Type B pancreatic cell (in vitro differentiated cells): ENCODE measurements around the gene TXNRD1. TPM values are rescaled to one million over a fixed set of nuclear protein-coding genes. Genes with fewer than 3 reads are reported as not detected.

Source experiments
- DNase-seq: peaks from one replicate; pipeline ENCODE4 v3.0.0; 2021; ENCODE audit warnings: mixed read lengths; ENCODE audit not compliant: unreplicated experiment; ENCODE audit errors: extremely low spot score
- H3K27ac Mint-ChIP-seq: 2 replicates; pipeline ENCODE4 v1.8.0; 2021; ENCODE audit warnings: mild to moderate bottlenecking, mixed read lengths
- H3K27me3 Mint-ChIP-seq: 2 replicates; pipeline ENCODE4 v1.8.0; 2021; ENCODE audit warnings: mixed read lengths
- H3K36me3 Mint-ChIP-seq: 2 replicates; pipeline ENCODE4 v1.8.0; 2021; ENCODE audit warnings: mixed read lengths
- H3K4me1 Mint-ChIP-seq: one replicate; pipeline ENCODE4 v1.8.0; 2021; ENCODE audit warnings: mixed read lengths; ENCODE audit not compliant: unreplicated experiment
- H3K4me3 Mint-ChIP-seq: 2 replicates; pipeline ENCODE4 v1.8.0; 2021; ENCODE audit warnings: mild to moderate bottlenecking, mixed read lengths
- H3K9me3 Mint-ChIP-seq: 2 replicates; pipeline ENCODE4 v1.8.0; 2021; ENCODE audit warnings: mixed read lengths
- total RNA-seq: library from RNA; stranded (reverse); gene quantifications from 2 replicates; pipeline ENCODE4 v1.2.1, GENCODE V29; 2021; ENCODE audit warnings: low replicate concordance
- TF ChIP-seq, protein P1 (sequence below): fragments of 200-600 bp; sonication (generic); conservative IDR thresholded peaks from 2 replicates; pipeline ENCODE4 v1.5.0; 2021; ENCODE audit warnings: antibody characterized with exemption, mild to moderate bottlenecking

Gene TXNRD1
- total RNA-seq, 1 donor from 2014 or later, result 94.7 TPM

DNA sequence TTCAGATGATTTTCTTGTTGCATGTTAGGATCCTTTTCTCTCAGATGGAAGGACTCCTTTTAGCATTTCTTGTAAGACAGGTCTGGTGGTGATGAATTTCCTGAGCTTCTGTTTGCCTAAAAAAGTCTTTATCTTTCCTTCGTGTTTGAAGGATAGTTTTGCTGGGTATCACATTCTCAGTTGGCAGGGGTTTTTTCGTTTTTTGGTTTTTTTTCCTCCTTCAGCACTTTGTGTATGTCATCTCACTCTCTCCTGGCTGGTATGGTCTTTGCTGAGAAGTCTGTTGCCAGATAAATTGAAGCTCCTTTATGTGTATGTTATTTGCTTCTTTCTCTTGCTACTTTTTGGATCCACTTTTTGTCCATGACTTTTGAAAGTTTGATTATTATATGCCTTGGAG lies 15.6 kb upstream of the TXNRD1 start:
- TF ChIP-seq, protein P1, sequence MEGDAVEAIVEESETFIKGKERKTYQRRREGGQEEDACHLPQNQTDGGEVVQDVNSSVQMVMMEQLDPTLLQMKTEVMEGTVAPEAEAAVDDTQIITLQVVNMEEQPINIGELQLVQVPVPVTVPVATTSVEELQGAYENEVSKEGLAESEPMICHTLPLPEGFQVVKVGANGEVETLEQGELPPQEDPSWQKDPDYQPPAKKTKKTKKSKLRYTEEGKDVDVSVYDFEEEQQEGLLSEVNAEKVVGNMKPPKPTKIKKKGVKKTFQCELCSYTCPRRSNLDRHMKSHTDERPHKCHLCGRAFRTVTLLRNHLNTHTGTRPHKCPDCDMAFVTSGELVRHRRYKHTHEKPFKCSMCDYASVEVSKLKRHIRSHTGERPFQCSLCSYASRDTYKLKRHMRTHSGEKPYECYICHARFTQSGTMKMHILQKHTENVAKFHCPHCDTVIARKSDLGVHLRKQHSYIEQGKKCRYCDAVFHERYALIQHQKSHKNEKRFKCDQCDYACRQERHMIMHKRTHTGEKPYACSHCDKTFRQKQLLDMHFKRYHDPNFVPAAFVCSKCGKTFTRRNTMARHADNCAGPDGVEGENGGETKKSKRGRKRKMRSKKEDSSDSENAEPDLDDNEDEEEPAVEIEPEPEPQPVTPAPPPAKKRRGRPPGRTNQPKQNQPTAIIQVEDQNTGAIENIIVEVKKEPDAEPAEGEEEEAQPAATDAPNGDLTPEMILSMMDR, result no peak
- Mint-ChIP-seq H3K27me3 (peaks cover 9% of the 10 kb centered on the region), H3K9me3 (peaks cover 11% of the 10 kb centered on the region), H3K27ac (no peak overlapping the region), H3K36me3 (peaks cover 4% of the 10 kb centered on the region), H3K4me1 (no peaks in the 10 kb centered on the region), H3K4me3 (no peak overlapping the region)
- DNase-seq, result no peak

DNA sequence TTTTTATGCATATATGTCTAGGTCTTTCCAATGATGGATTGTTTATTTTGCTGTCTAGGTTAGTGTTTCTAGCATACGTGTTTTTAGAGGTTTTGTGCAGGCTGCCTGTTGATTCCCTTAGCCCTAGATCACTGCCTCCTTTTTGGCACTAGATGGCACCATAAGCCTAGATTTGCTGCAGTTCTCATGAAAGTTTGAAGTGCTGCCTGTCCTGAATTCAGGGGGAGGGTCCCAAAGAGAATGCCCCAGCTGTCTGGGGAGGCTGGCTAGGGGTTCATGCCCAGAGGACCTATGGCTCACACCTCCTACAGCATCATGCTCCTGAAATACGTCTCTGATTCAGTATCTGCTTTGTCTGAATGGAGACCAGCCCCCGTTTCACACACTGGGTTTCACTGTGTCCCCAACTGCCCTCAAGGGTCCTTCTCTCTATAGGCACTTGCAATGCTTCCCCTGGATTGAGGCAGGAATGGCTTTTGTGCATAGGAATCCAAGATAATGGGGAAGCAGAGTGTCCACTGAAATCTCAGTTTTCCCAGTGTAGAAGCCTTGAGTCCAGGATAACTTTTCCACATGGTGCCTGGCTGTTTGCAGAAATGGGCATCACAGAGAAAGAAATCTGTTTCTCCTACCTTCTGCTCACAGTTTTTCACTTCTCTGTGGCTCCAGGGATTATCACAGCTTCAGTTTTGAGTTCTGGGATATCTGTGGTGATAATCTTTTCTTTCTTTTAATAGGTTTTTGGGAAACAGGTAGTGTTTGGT lies 14.2 kb upstream of the TXNRD1 start:
- no peak for DNase-seq

DNA sequence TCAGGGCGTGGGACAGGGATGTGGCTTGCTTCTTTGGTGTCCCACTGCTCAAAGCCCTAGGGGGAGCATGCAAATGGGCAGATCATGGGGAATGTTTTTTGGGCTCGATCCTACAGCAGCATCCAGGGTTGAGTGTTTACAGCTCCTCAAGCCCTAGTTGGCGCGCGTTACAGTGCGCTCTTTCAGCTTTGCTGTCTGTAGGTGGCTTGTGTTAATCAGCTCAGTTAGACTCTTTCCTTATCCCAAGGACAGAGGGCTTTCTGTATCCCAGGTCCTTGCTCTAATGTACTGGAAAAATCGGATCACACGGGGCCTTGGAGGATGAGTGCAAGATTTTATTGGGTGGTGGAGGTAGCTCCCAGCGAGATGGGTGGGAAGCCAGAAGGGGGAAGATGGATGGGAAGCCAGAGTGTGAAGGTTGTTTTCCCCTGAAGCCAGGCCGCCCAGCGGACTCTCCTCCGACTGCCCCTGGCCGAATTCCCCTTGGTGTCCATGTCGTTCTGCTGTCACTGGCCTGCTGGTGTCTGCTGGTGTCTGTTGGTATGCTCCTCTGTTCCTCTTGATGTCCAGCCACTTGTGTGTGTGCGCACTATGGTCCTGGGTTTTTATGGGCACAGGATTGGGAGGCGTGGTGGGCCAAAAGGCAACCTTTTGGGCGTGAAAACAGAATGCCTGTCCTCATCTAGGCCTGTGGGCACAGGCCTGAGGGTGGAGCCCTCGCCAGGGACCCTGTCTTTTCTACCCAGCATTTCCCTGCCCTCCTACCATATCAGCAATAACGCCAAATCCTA lies 10.7 kb upstream of the TXNRD1 start:
- Mint-ChIP-seq H3K36me3 (peaks cover 4% of the 10 kb centered on the region), H3K4me1 (no peaks in the 10 kb centered on the region), H3K4me3 (no peak overlapping the region), H3K27me3 (peaks cover 3% of the 10 kb centered on the region), H3K27ac (no peak overlapping the region), H3K9me3 (peaks cover 11% of the 10 kb centered on the region)
- peak; percentile 53 for DNase-seq
- TF ChIP-seq, protein P1, result no peak

More for the DNA sequence above, 14.2 kb upstream of the TXNRD1 start:
- TF ChIP-seq, protein P1, result peak; percentile 90
- no peaks in the 10 kb centered on the region for H3K4me1 Mint-ChIP-seq
- peaks cover 3% of the 10 kb centered on the region for H3K27me3 Mint-ChIP-seq
- H3K27ac Mint-ChIP-seq, result no peak overlapping the region
- H3K4me3 Mint-ChIP-seq, result no peak overlapping the region
- peaks cover 11% of the 10 kb centered on the region for H3K9me3 Mint-ChIP-seq
- peaks cover 4% of the 10 kb centered on the region for H3K36me3 Mint-ChIP-seq

DNA sequence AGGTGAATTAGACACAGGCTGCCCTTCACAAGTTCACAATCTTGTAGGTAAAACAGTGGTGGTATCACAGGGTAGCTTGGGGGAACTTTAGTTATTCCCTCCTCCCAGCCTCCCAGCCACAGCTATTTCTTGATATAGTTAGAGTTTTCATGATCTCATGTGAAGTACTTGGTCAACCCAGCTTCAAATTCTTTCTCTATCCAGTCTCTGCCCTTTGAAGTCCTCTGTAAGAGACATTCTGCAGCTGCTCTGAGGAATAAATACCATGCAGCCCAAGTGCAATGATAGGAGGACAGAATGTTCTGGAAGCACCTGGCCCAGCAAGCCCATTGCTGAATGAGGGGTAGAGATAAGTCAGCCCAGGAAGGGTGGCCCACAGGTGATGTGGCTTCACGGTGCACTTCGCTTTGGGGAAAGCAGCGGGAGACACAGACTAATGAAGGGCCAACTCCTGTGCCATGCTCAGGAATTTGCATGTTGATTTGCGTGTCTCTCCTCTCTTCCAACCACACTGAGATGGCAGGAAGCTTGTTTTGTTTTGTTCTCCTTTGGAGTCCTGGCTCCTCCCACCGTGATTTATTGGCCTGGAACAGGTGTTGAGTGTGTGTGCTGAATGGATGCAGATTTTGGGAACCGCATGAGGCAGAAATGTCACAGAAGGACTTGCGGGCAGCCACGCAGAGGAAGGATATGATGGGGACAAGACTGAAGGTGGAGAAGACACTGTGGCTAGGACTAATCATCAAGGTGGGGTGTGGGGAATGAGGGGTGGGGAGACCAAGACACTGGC lies 8.0 kb upstream of the TXNRD1 start:
- Mint-ChIP-seq H3K27ac (no peak overlapping the region), H3K9me3 (peaks cover 4% of the 10 kb centered on the region), H3K36me3 (no peaks in the 10 kb centered on the region), H3K4me3 (no peak overlapping the region), H3K27me3 (no peaks in the 10 kb centered on the region), H3K4me1 (no peaks in the 10 kb centered on the region)
- no peak for DNase-seq
- TF ChIP-seq, protein P1, result no peak

DNA sequence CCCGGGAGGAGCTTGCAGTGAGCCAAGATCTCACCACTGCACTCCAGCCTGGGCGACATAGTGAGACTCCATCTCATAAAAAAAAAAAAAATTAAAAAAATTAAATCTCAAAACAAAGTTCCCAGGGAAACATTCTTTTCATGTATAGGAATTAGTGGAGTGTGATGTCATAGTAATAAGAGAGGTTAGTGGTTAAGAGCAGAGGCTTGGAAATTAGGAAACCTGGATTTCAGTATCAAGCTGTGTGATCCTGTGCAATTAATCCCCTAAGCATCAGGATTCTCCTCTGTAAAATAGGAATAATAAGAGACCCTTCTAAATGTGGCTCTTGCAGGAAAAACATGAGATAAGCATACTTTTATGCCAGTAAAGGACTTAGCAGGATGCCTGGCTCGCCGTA lies 3.1 kb upstream of the TXNRD1 start:
- H3K36me3 Mint-ChIP-seq, result peaks cover under 1% of the 10 kb centered on the region
- peaks cover under 1% of the 10 kb centered on the region for H3K27me3 Mint-ChIP-seq
- no peak overlapping the region for H3K27ac Mint-ChIP-seq
- no peak for DNase-seq
- H3K4me3 Mint-ChIP-seq, result no peak overlapping the region
- H3K4me1 Mint-ChIP-seq, result no peaks in the 10 kb centered on the region
- TF ChIP-seq, protein P1, result no peak
- peaks cover 4% of the 10 kb centered on the region for H3K9me3 Mint-ChIP-seq
